ENCODE data around the gene PRKCA.

Gene PRKCA

DNA sequence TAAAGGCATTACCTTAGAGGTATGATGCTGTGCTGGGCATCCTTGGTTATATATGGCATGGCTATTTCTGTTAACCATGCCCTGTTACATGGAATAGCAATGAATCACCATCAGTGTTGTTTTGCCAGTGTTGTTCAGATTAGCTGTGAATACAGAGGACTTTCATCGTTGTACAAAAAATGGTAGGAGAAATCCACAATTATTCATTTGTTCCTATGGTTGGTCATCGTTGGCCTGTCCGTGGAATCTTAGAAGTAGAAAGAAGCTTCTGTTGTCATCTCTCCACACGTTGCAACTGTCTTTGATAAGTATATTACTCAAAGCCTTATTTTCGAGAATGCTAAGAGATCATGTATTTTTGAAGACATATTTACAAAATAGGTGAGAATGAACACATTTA is 418.2 kb downstream of the PRKCA start:
- TF ChIP-seq, protein P1, sequence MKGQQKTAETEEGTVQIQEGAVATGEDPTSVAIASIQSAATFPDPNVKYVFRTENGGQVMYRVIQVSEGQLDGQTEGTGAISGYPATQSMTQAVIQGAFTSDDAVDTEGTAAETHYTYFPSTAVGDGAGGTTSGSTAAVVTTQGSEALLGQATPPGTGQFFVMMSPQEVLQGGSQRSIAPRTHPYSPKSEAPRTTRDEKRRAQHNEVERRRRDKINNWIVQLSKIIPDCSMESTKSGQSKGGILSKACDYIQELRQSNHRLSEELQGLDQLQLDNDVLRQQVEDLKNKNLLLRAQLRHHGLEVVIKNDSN (IDR thresholded peaks at IDR 0.05): no peak
- TF ChIP-seq MAX (IDR thresholded peaks at IDR 0.05): no peak
- no peak for TF ChIP-seq FOXM1 (IDR thresholded peaks at IDR 0.05; ENCODE audit: borderline replicate concordance, low read depth)
- no peak for TF ChIP-seq CREB1 (IDR thresholded peaks at IDR 0.05; ENCODE audit: low read depth)
- TF ChIP-seq, protein P2, sequence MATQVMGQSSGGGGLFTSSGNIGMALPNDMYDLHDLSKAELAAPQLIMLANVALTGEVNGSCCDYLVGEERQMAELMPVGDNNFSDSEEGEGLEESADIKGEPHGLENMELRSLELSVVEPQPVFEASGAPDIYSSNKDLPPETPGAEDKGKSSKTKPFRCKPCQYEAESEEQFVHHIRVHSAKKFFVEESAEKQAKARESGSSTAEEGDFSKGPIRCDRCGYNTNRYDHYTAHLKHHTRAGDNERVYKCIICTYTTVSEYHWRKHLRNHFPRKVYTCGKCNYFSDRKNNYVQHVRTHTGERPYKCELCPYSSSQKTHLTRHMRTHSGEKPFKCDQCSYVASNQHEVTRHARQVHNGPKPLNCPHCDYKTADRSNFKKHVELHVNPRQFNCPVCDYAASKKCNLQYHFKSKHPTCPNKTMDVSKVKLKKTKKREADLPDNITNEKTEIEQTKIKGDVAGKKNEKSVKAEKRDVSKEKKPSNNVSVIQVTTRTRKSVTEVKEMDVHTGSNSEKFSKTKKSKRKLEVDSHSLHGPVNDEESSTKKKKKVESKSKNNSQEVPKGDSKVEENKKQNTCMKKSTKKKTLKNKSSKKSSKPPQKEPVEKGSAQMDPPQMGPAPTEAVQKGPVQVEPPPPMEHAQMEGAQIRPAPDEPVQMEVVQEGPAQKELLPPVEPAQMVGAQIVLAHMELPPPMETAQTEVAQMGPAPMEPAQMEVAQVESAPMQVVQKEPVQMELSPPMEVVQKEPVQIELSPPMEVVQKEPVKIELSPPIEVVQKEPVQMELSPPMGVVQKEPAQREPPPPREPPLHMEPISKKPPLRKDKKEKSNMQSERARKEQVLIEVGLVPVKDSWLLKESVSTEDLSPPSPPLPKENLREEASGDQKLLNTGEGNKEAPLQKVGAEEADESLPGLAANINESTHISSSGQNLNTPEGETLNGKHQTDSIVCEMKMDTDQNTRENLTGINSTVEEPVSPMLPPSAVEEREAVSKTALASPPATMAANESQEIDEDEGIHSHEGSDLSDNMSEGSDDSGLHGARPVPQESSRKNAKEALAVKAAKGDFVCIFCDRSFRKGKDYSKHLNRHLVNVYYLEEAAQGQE (IDR thresholded peaks at IDR 0.05; ENCODE audit: low read depth): no peak
- TF ChIP-seq EGR1 (IDR thresholded peaks at IDR 0.05): no peak
- TF ChIP-seq YY1 (IDR thresholded peaks at IDR 0.05; ENCODE audit: low read depth): no peak
- no peak for TF ChIP-seq EP300 (IDR thresholded peaks at IDR 0.05; ENCODE audit: borderline replicate concordance)
- no peak for TF ChIP-seq NFIC (IDR thresholded peaks at IDR 0.05)

GRCh38 chr17:66722341-66722740 is 419.9 kb downstream of the PRKCA start:
- TF ChIP-seq ZBTB7A (IDR thresholded peaks at IDR 0.05; ENCODE audit: low read depth) (no peak), MAX (IDR thresholded peaks at IDR 0.05) (no peak), TCF12 (IDR thresholded peaks at IDR 0.05; ENCODE audit: low read depth) (no peak), EP300 (IDR thresholded peaks at IDR 0.05; ENCODE audit: borderline replicate concordance) (no peak), NFIC (IDR thresholded peaks at IDR 0.05) (no peak)
- TF ChIP-seq, protein P2 (IDR thresholded peaks at IDR 0.05; ENCODE audit: low read depth): no peak
- TF ChIP-seq, protein P1 (IDR thresholded peaks at IDR 0.05): no peak

DNA sequence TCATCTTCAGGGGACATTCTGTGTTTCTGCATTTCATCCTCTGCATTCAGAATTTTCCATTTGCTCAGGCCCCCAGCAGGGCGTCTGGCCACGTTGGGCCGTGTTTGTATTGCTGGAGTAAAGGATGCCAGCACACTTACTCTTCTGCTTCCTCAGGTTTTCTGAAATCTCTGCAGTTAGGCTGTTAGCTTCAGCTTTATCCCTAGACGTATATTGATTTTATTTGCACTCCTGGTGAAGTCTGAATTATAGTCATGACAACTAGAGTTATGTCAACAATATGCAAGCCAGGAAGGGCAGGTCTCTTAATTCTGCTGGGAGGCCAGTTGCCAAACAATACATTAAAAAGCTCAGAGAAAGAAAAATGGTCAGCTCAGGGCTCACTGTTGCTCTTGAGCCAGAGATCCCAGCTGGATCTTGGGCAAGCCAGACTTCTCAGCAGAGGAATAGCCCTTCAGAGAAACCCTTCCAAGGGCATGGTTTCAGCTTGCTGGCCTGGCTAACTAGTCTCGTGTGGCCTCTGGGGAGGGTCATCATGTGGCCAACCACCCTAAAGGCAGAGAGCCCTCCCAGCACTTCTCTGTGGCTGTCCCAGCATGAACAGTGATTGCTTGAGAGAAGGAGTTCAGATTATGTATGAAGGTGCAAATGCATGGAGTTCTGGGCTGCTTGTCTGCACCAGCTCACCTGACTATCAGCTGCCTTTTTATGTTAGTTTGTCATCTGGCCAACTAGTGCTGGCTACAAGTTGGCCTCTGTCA is 422.3 kb downstream of the PRKCA start:
- TF ChIP-seq FOXM1 (IDR thresholded peaks at IDR 0.05; ENCODE audit: borderline replicate concordance, low read depth): no peak
- TF ChIP-seq TCF12 (IDR thresholded peaks at IDR 0.05; ENCODE audit: low read depth): no peak
- no peak for TF ChIP-seq RAD21 (IDR thresholded peaks at IDR 0.05; ENCODE audit: low read depth)
- no peak for TF ChIP-seq TEAD4 (IDR thresholded peaks at IDR 0.05)
- no peak for TF ChIP-seq NFIC (IDR thresholded peaks at IDR 0.05)
- TF ChIP-seq, protein P2 (IDR thresholded peaks at IDR 0.05; ENCODE audit: low read depth): no peak
- no peak for TF ChIP-seq TAF1 (IDR thresholded peaks at IDR 0.05; ENCODE audit: low read depth)
- no peak for TF ChIP-seq CEBPB (IDR thresholded peaks at IDR 0.05)
- TF ChIP-seq, protein P1 (IDR thresholded peaks at IDR 0.05): no peak
- no peak for TF ChIP-seq MAX (IDR thresholded peaks at IDR 0.05)
- TF ChIP-seq ZBTB7A (IDR thresholded peaks at IDR 0.05; ENCODE audit: low read depth): no peak
- no peak for TF ChIP-seq EP300 (IDR thresholded peaks at IDR 0.05; ENCODE audit: borderline replicate concordance)

GRCh38 chr17:66725956-66726355 is 423.5 kb downstream of the PRKCA start:
- no peak for TF ChIP-seq TCF12 (IDR thresholded peaks at IDR 0.05; ENCODE audit: low read depth)
